CD4-positive, CD25-positive, alpha-beta regulatory T cell (primary cell): ENCODE data around the gene CRTC1. TPM values are rescaled to one million over a fixed set of nuclear protein-coding genes. Genes with fewer than 3 reads are reported as not detected.

Experiments used
- ATAC-seq, 2 donors: fragments of 150-1000 bp; cut with Tn5 transposase; one replicate each; pipeline ENCODE4 v1.10.0; 2021; ENCODE audit warnings: low read depth in 2 of 2, moderate number of reproducible peaks in 2 of 2, moderate library complexity in 1 of 2
- DNase-seq, 3 donors: peaks; one replicate each; pipeline versions ENCODE4 v3.0.0 to v3.0.0-alpha.2; 2012 to 2022; ENCODE audit warnings: mixed read lengths in 1 of 3
- H3K27ac ChIP-seq: one replicate; pipeline ENCODE4 v1.7.0; 2013; ENCODE audit warnings: mild to moderate bottlenecking, low read length; ENCODE audit not compliant: insufficient read depth, poor library complexity, severe bottlenecking
- H3K27me3 ChIP-seq: one replicate; pipeline ENCODE4 v1.7.0; 2013; ENCODE audit warnings: low read length; ENCODE audit not compliant: control insufficient read depth, insufficient read depth
- H3K36me3 ChIP-seq: one replicate; pipeline ENCODE4 v1.7.0; 2013; ENCODE audit warnings: mild to moderate bottlenecking, low read length, moderate library complexity; ENCODE audit not compliant: control insufficient read depth, insufficient read depth
- H3K4me1 ChIP-seq: 2 replicates; pipeline ENCODE4 v1.7.0; 2013; ENCODE audit warnings: mild to moderate bottlenecking, low read length; ENCODE audit not compliant: insufficient read depth, control insufficient read depth, poor library complexity, severe bottlenecking
- H3K4me3 ChIP-seq: one replicate; pipeline ENCODE4 v1.7.0; 2013; ENCODE audit warnings: low read depth, mild to moderate bottlenecking, low read length, moderate library complexity
- H3K9me3 ChIP-seq, 2 experiments: 1 replicate in 1 of 2; 2 replicates in 1 of 2; pipeline ENCODE4 v1.7.0; 2013; ENCODE audit warnings: low read length in 2 of 2, mild to moderate bottlenecking in 1 of 2, moderate library complexity in 1 of 2; ENCODE audit not compliant: control insufficient read depth in 2 of 2
- H3K27ac Mint-ChIP-seq, 3 donors: one replicate each; pipeline ENCODE4 v1.8.0; 2020 to 2022; ENCODE audit warnings: mild to moderate bottlenecking in 3 of 3, mixed read lengths in 3 of 3, moderate library complexity in 2 of 3
- H3K27me3 Mint-ChIP-seq: one replicate; pipeline ENCODE4 v1.8.0; 2022; ENCODE audit warnings: mild to moderate bottlenecking, mixed read lengths
- H3K36me3 Mint-ChIP-seq: one replicate; pipeline ENCODE4 v1.8.0; 2020; ENCODE audit warnings: mixed read lengths
- H3K4me1 Mint-ChIP-seq, 4 donors: one replicate each; pipeline ENCODE4 v1.8.0; 2020 to 2022; ENCODE audit warnings: mixed read lengths in 4 of 4, mild to moderate bottlenecking in 1 of 4
- H3K4me3 Mint-ChIP-seq, 4 donors: one replicate each; pipeline ENCODE4 v1.8.0; 2020 to 2022; ENCODE audit warnings: mild to moderate bottlenecking in 4 of 4, mixed read lengths in 4 of 4, moderate library complexity in 3 of 4
- H3K9me3 Mint-ChIP-seq, 7 donors: one replicate each; pipeline ENCODE4 v1.8.0; 2020 to 2022; ENCODE audit warnings: mixed read lengths in 7 of 7, mild to moderate bottlenecking in 3 of 7, moderate library complexity in 2 of 7
- polyA plus RNA-seq, 4 donors: library from polyadenylated mRNA; unstranded; fragments of 300-500 nt; fragmentation: Illumina TruSeq; gene quantifications; one replicate each; pipeline ENCODE4 v1.2.3, GENCODE V29; 2021
- total RNA-seq: library from RNA; stranded (reverse); gene quantifications from one replicate; pipeline ENCODE4 v1.2.3, GENCODE V29; 2022

CRTC1 gene
- total and polyA plus RNA-seq, 5 donors from 2014 or later, result 0.47 to 20.2 (median 1.1) TPM

GRCh38 chr19:18639706-18640243, 43.7 kb upstream of the CRTC1 start:
- no peaks in the 10 kb centered on the region for H3K27me3 Mint-ChIP-seq
- no peaks in the 10 kb centered on the region for H3K9me3 ChIP-seq
- H3K4me3 ChIP-seq, result no peak overlapping the region
- peaks cover 9% of the 10 kb centered on the region for H3K36me3 Mint-ChIP-seq
- H3K27me3 ChIP-seq, result no peaks in the 10 kb centered on the region
- peak overlapping the region; percentile 24 to 83 (median 31) for H3K4me3 Mint-ChIP-seq
- H3K36me3 ChIP-seq, result no peaks in the 10 kb centered on the region
- H3K9me3 Mint-ChIP-seq, result no peaks in the 10 kb centered on the region
- H3K4me1 ChIP-seq, result peaks cover 25% of the 10 kb centered on the region
- ATAC-seq (no peak), DNase-seq (no peak)
- peak overlapping the region in 1 of 3 donors; percentile 66 for H3K27ac Mint-ChIP-seq
- peaks cover 5 to 52% (median 21%) of the 10 kb centered on the region in 4 donors for H3K4me1 Mint-ChIP-seq
- no peak overlapping the region for H3K27ac ChIP-seq

GRCh38 chr19:18644196-18645034, 39.1 kb upstream of the CRTC1 start:
- H3K36me3 Mint-ChIP-seq, result peaks cover 12% of the 10 kb centered on the region
- no peaks in the 10 kb centered on the region for H3K27me3 ChIP-seq
- H3K4me3 ChIP-seq, result no peak overlapping the region
- DNase-seq (no peak), ATAC-seq (no peak)
- H3K9me3 ChIP-seq, result no peaks in the 10 kb centered on the region
- H3K27ac Mint-ChIP-seq, result peak overlapping the region in 1 of 3 donors; percentile 54
- peaks cover 5 to 31% (median 12%) of the 10 kb centered on the region in 4 donors for H3K4me1 Mint-ChIP-seq
- no peak overlapping the region for H3K27ac ChIP-seq
- H3K4me3 Mint-ChIP-seq, result peak overlapping the region in 1 of 4 donors; percentile 7
- no peaks in the 10 kb centered on the region for H3K27me3 Mint-ChIP-seq
- H3K36me3 ChIP-seq, result no peaks in the 10 kb centered on the region
- no peaks in the 10 kb centered on the region for H3K9me3 Mint-ChIP-seq
- H3K4me1 ChIP-seq, result no peaks in the 10 kb centered on the region

- Mint-ChIP-seq H3K36me3 (peaks cover 10% of the 10 kb centered on the region), H3K27me3 (no peaks in the 10 kb centered on the region)
Observed at GRCh38 chr19:18645035-18645511, 38.4 kb upstream of the CRTC1 start.

GRCh38 chr19:18646535-18647370, 36.7 kb upstream of the CRTC1 start:
- ATAC-seq, result no peak
- H3K27ac Mint-ChIP-seq, result no peak overlapping the region
- H3K9me3 ChIP-seq, result no peaks in the 10 kb centered on the region
- no peaks in the 10 kb centered on the region for H3K9me3 Mint-ChIP-seq
- peaks cover 5 to 26% (median 10%) of the 10 kb centered on the region in 4 donors for H3K4me1 Mint-ChIP-seq
- H3K4me1 ChIP-seq, result no peaks in the 10 kb centered on the region
- H3K36me3 Mint-ChIP-seq, result peaks cover 12% of the 10 kb centered on the region
- H3K27me3 ChIP-seq, result no peaks in the 10 kb centered on the region
- H3K36me3 ChIP-seq, result no peaks in the 10 kb centered on the region
- no peak overlapping the region for H3K4me3 ChIP-seq
- no peaks in the 10 kb centered on the region for H3K27me3 Mint-ChIP-seq
- H3K4me3 Mint-ChIP-seq, result no peak overlapping the region
- DNase-seq, result no peak
- H3K27ac ChIP-seq, result no peak overlapping the region

More at GRCh38 chr19:18645035-18645511, 38.4 kb upstream of the CRTC1 start:
- DNase-seq (no peak), ATAC-seq (no peak)
- no peak overlapping the region for H3K4me3 Mint-ChIP-seq
- H3K36me3 ChIP-seq, result no peaks in the 10 kb centered on the region
- no peak overlapping the region for H3K4me3 ChIP-seq
- H3K9me3 Mint-ChIP-seq, result no peaks in the 10 kb centered on the region
- no peaks in the 10 kb centered on the region for H3K4me1 ChIP-seq
- H3K9me3 ChIP-seq, result no peaks in the 10 kb centered on the region
- no peaks in the 10 kb centered on the region for H3K27me3 ChIP-seq
- H3K27ac ChIP-seq, result no peak overlapping the region
- no peak overlapping the region for H3K27ac Mint-ChIP-seq
- H3K4me1 Mint-ChIP-seq, result peaks cover 5 to 25% (median 10%) of the 10 kb centered on the region in 4 donors

- DNase-seq (no peak), ATAC-seq (no peak)
- Mint-ChIP-seq H3K27ac (no peak overlapping the region), H3K9me3 (no peaks in the 10 kb centered on the region), H3K4me1 (peaks cover 5 to 30% (median 10%) of the 10 kb centered on the region in 4 donors), H3K4me3 (no peak overlapping the region), H3K27me3 (no peaks in the 10 kb centered on the region), H3K36me3 (peaks cover 16% of the 10 kb centered on the region)
- Histone ChIP-seq H3K36me3 (no peaks in the 10 kb centered on the region), H3K27me3 (no peaks in the 10 kb centered on the region), H3K27ac (no peak overlapping the region), H3K9me3 (no peaks in the 10 kb centered on the region), H3K4me1 (no peaks in the 10 kb centered on the region), H3K4me3 (no peak overlapping the region)
Observed at GRCh38 chr19:18647371-18647767, 36.1 kb upstream of the CRTC1 start.

- H3K36me3 ChIP-seq, result no peaks in the 10 kb centered on the region
- peaks cover 16% of the 10 kb centered on the region for H3K36me3 Mint-ChIP-seq
- H3K9me3 Mint-ChIP-seq, result no peaks in the 10 kb centered on the region
- H3K4me1 ChIP-seq, result no peaks in the 10 kb centered on the region
- H3K4me3 Mint-ChIP-seq, result peak overlapping the region in 1 of 4 donors; percentile 57
- H3K27me3 Mint-ChIP-seq, result no peaks in the 10 kb centered on the region
- no peak overlapping the region for H3K27ac ChIP-seq
- H3K4me1 Mint-ChIP-seq, result peaks cover 5 to 30% (median 10%) of the 10 kb centered on the region in 4 donors
- H3K27me3 ChIP-seq, result no peaks in the 10 kb centered on the region
- H3K4me3 ChIP-seq, result no peak overlapping the region
- no peak for DNase-seq
- no peak for ATAC-seq
- peak overlapping the region in 1 of 3 donors; percentile 44 for H3K27ac Mint-ChIP-seq
- no peaks in the 10 kb centered on the region for H3K9me3 ChIP-seq
Observed at GRCh38 chr19:18647807-18648206, 35.7 kb upstream of the CRTC1 start.

GRCh38 chr19:18648973-18649315, 34.5 kb upstream of the CRTC1 start:
- ATAC-seq (no peak), DNase-seq (no peak)
- H3K27me3 Mint-ChIP-seq, result no peaks in the 10 kb centered on the region
- peaks cover 2 to 28% (median 9%) of the 10 kb centered on the region in 4 donors for H3K4me1 Mint-ChIP-seq
- no peak overlapping the region for H3K4me3 ChIP-seq
- H3K36me3 Mint-ChIP-seq, result peaks cover 13% of the 10 kb centered on the region
- peak overlapping the region in 1 of 4 donors; percentile 13 for H3K4me3 Mint-ChIP-seq
- no peaks in the 10 kb centered on the region for H3K36me3 ChIP-seq
- no peaks in the 10 kb centered on the region for H3K4me1 ChIP-seq
- H3K27ac Mint-ChIP-seq, result no peak overlapping the region
- H3K9me3 ChIP-seq, result no peaks in the 10 kb centered on the region
- H3K27ac ChIP-seq, result no peak overlapping the region
- no peaks in the 10 kb centered on the region for H3K9me3 Mint-ChIP-seq
- no peaks in the 10 kb centered on the region for H3K27me3 ChIP-seq
